Measurements from ENCODE around the gene CES2.
"Not testable (repeated sequence)": the region's sequence is repeated elsewhere in the genome, so short reads cannot be mapped to it uniquely, and the experiment has no call there.

The CES2 gene

GRCh38 chr16:66926171-66926947, 9.0 kb upstream of the CES2 start:
- Mint-ChIP-seq H3K9me3 (no peaks in the 10 kb centered on the region), H3K27me3 (peaks cover 46% of the 10 kb centered on the region), H3K27ac (ENCODE audit: low read depth) (no peak overlapping the region), H3K4me3 (peak overlapping the region; percentile 73), H3K36me3 (ENCODE audit: insufficient read depth) (no peaks in the 10 kb centered on the region), H3K4me1 (peaks cover 13% of the 10 kb centered on the region)
- ATAC-seq (replicated peaks; ENCODE audit: extremely low read depth, poor library complexity, severe bottlenecking): no peak
- no peak for DNase-seq (ENCODE audit: low spot score in 2 of 2)

GRCh38 chr16:66926961-66927436, 8.3 kb upstream of the CES2 start:
- Mint-ChIP-seq H3K36me3 (ENCODE audit: insufficient read depth) (no peaks in the 10 kb centered on the region), H3K4me1 (peaks cover 20% of the 10 kb centered on the region), H3K27me3 (peaks cover 41% of the 10 kb centered on the region), H3K9me3 (no peaks in the 10 kb centered on the region), H3K4me3 (no peak overlapping the region), H3K27ac (ENCODE audit: low read depth) (no peak overlapping the region)
- ATAC-seq (replicated peaks; ENCODE audit: extremely low read depth, poor library complexity, severe bottlenecking) (no peak), DNase-seq (ENCODE audit: low spot score in 2 of 2) (no peak)

GRCh38 chr16:66927918-66928649, 7.2 kb upstream of the CES2 start:
- peaks cover 31% of the 10 kb centered on the region for H3K4me1 Mint-ChIP-seq
- DNase-seq (ENCODE audit: low spot score in 2 of 2): no peak
- no peak overlapping the region for H3K27ac Mint-ChIP-seq (ENCODE audit: low read depth)
- H3K36me3 Mint-ChIP-seq (ENCODE audit: insufficient read depth): peaks cover 6% of the 10 kb centered on the region
- H3K4me3 Mint-ChIP-seq: no peak overlapping the region
- no peak for ATAC-seq (replicated peaks; ENCODE audit: extremely low read depth, poor library complexity, severe bottlenecking)
- no peaks in the 10 kb centered on the region for H3K9me3 Mint-ChIP-seq
- peaks cover 37% of the 10 kb centered on the region for H3K27me3 Mint-ChIP-seq

GRCh38 chr16:66928702-66929388, 6.5 kb upstream of the CES2 start:
- no peak for DNase-seq (ENCODE audit: low spot score in 2 of 2)
- peaks cover 10% of the 10 kb centered on the region for H3K36me3 Mint-ChIP-seq (ENCODE audit: insufficient read depth)
- H3K4me3 Mint-ChIP-seq: no peak overlapping the region
- H3K9me3 Mint-ChIP-seq: no peaks in the 10 kb centered on the region
- peaks cover 36% of the 10 kb centered on the region for H3K4me1 Mint-ChIP-seq
- no peak for ATAC-seq (replicated peaks; ENCODE audit: extremely low read depth, poor library complexity, severe bottlenecking)
- H3K27me3 Mint-ChIP-seq: peaks cover 29% of the 10 kb centered on the region
- no peak overlapping the region for H3K27ac Mint-ChIP-seq (ENCODE audit: low read depth)

- peaks cover 18% of the 10 kb centered on the region for H3K36me3 Mint-ChIP-seq (ENCODE audit: insufficient read depth)
- DNase-seq (ENCODE audit: low spot score in 2 of 2) (no peak), ATAC-seq (replicated peaks; ENCODE audit: extremely low read depth, poor library complexity, severe bottlenecking) (no peak)
- peaks cover 16% of the 10 kb centered on the region for H3K27me3 Mint-ChIP-seq
- H3K4me3 Mint-ChIP-seq: no peak overlapping the region
- H3K4me1 Mint-ChIP-seq: peaks cover 44% of the 10 kb centered on the region
- no peaks in the 10 kb centered on the region for H3K9me3 Mint-ChIP-seq
- H3K27ac Mint-ChIP-seq (ENCODE audit: low read depth): no peak overlapping the region
These were observed 5.1 kb upstream of the CES2 start for GRCh38 chr16:66930189-66930588.

GRCh38 chr16:66931665-66932064, 3.7 kb upstream of the CES2 start:
- Mint-ChIP-seq H3K27ac (ENCODE audit: low read depth) (peak overlapping the region; percentile 35), H3K36me3 (ENCODE audit: insufficient read depth) (peaks cover 18% of the 10 kb centered on the region), H3K4me3 (peak overlapping the region; percentile 99), H3K4me1 (peaks cover 51% of the 10 kb centered on the region), H3K27me3 (peaks cover 1% of the 10 kb centered on the region), H3K9me3 (no peaks in the 10 kb centered on the region)
- ATAC-seq (replicated peaks; ENCODE audit: extremely low read depth, poor library complexity, severe bottlenecking): no peak
- DNase-seq (ENCODE audit: low spot score in 2 of 2): no peak

- Mint-ChIP-seq H3K27ac (ENCODE audit: low read depth) (peak overlapping the region; percentile 35), H3K4me1 (peaks cover 56% of the 10 kb centered on the region), H3K27me3 (no peaks in the 10 kb centered on the region), H3K4me3 (peak overlapping the region; percentile 99), H3K36me3 (ENCODE audit: insufficient read depth) (peaks cover 19% of the 10 kb centered on the region), H3K9me3 (no peaks in the 10 kb centered on the region)
- DNase-seq (ENCODE audit: low spot score in 2 of 2) (no peak), ATAC-seq (replicated peaks; ENCODE audit: extremely low read depth, poor library complexity, severe bottlenecking) (no peak)
These were observed 3.2 kb upstream of the CES2 start for GRCh38 chr16:66932076-66932475.

- no peak for DNase-seq (ENCODE audit: low spot score in 2 of 2)
These were observed 1.6 kb upstream of the CES2 start for GRCh38 chr16:66933776-66934137.

GRCh38 chr16:66934138-66934838, 1.0 kb upstream of the CES2 start, which contains the start of gene CIAO2B:
Gene CIAO2B (minus strand): TSS chr16:66934402. CDS start chr16:66934364, 38 bp downstream.
- H3K27ac Mint-ChIP-seq (ENCODE audit: low read depth): peak within 1 kb of the TSS; percentile 99
- H3K27me3 Mint-ChIP-seq: no peaks in the 10 kb centered on the region
- H3K9me3 Mint-ChIP-seq: no peaks in the 10 kb centered on the region
- peak within 1 kb of the TSS; percentile 99 for H3K4me3 Mint-ChIP-seq
- DNase-seq (ENCODE audit: low spot score in 2 of 2): peak; percentile 84 to 86
- H3K36me3 Mint-ChIP-seq (ENCODE audit: insufficient read depth): peaks cover 21% of the 10 kb centered on the region
- peaks cover 63% of the 10 kb centered on the region for H3K4me1 Mint-ChIP-seq
- peak; percentile 95 for ATAC-seq (replicated peaks; ENCODE audit: extremely low read depth, poor library complexity, severe bottlenecking)

More at GRCh38 chr16:66933776-66934137, 1.6 kb upstream of the CES2 start:
- no peaks in the 10 kb centered on the region for H3K9me3 Mint-ChIP-seq
- peaks cover 63% of the 10 kb centered on the region for H3K4me1 Mint-ChIP-seq
- peaks cover 20% of the 10 kb centered on the region for H3K36me3 Mint-ChIP-seq (ENCODE audit: insufficient read depth)
- H3K27ac Mint-ChIP-seq (ENCODE audit: low read depth): peak overlapping the region; percentile 99
- ATAC-seq (replicated peaks; ENCODE audit: extremely low read depth, poor library complexity, severe bottlenecking): peak; percentile 34
- no peaks in the 10 kb centered on the region for H3K27me3 Mint-ChIP-seq
- H3K4me3 Mint-ChIP-seq: peak overlapping the region; percentile 99

GRCh38 chr16:66934839-66935313, 440 bp upstream of the CES2 start:
- not testable (repeated sequence) for H3K27me3 Mint-ChIP-seq; H3K9me3 Mint-ChIP-seq; ATAC-seq (replicated peaks; ENCODE audit: extremely low read depth, poor library complexity, severe bottlenecking); DNase-seq (ENCODE audit: low spot score in 2 of 2)
- Mint-ChIP-seq H3K27ac (ENCODE audit: low read depth) (peak overlapping the region; percentile 99), H3K4me3 (peak overlapping the region; percentile 99), H3K36me3 (ENCODE audit: insufficient read depth) (peaks cover 21% of the 10 kb centered on the region), H3K4me1 (peaks cover 63% of the 10 kb centered on the region)

GRCh38 chr16:66936462-66936861, 1.1 kb downstream of the CES2 start:
- DNase-seq (ENCODE audit: low spot score in 2 of 2) (no peak), ATAC-seq (replicated peaks; ENCODE audit: extremely low read depth, poor library complexity, severe bottlenecking) (no peak)
- H3K9me3 Mint-ChIP-seq: no peaks in the 10 kb centered on the region
- H3K4me1 Mint-ChIP-seq: peaks cover 62% of the 10 kb centered on the region
- H3K27me3 Mint-ChIP-seq: no peaks in the 10 kb centered on the region
- H3K4me3 Mint-ChIP-seq: peak overlapping the region; percentile 99
- peaks cover 27% of the 10 kb centered on the region for H3K36me3 Mint-ChIP-seq (ENCODE audit: insufficient read depth)
- H3K27ac Mint-ChIP-seq (ENCODE audit: low read depth): peak overlapping the region; percentile 71
